H54 (cell line): ENCODE measurements around the gene ARHGAP21.
A peak's percentile ranks its signal among the peaks of the same experiment; 100 is the strongest.
"Not testable (repeated sequence)": the region's sequence is repeated elsewhere in the genome, so short reads cannot be mapped to it uniquely, and the experiment has no call there.

Experiments used
- DNase-seq: peaks from one replicate; pipeline ENCODE4 v3.0.0; 2011; ENCODE audit warnings: low spot score, mixed read lengths; ENCODE audit not compliant: insufficient read length
- FAIRE-seq: peaks from 3 replicates; lab custom pipeline; 2011; peaks lifted over from hg19 to GRCh38; lab: Jason Lieb, UNC
- POLR2A ChIP-seq: IDR thresholded peaks from 2 replicates; pipeline ENCODE4 v1.6.1; 2011; ENCODE audit warnings: low read depth, mild to moderate bottlenecking, low read length

Gene ARHGAP21

GRCh38 chr10:24651923-24652322 is 71.8 kb downstream of the ARHGAP21 start:
- FAIRE-seq: no peak
- no peak for TF ChIP-seq POLR2A

GRCh38 chr10:24650669-24651391 is 72.9 kb downstream of the ARHGAP21 start:
- FAIRE-seq (no peak), DNase-seq (no peak)
- TF ChIP-seq POLR2A: no peak

More at GRCh38 chr10:24651923-24652322, 71.8 kb downstream of the ARHGAP21 start:
- DNase-seq: no peak

- no peak for DNase-seq
- no peak for TF ChIP-seq POLR2A
- no peak for FAIRE-seq
Measured at GRCh38 chr10:24645784-24646183, 77.9 kb downstream of the ARHGAP21 start.

- TF ChIP-seq POLR2A: no peak
- DNase-seq: no peak
- FAIRE-seq: peak; percentile 20
Measured at GRCh38 chr10:24645022-24645421, 78.7 kb downstream of the ARHGAP21 start.

- TF ChIP-seq POLR2A: no peak
- FAIRE-seq (peak; percentile 85), DNase-seq (no peak)
Measured at GRCh38 chr10:24643679-24644209, 79.9 kb downstream of the ARHGAP21 start.

GRCh38 chr10:24642921-24643678 is 80.6 kb downstream of the ARHGAP21 start:
- FAIRE-seq (peak; percentile 97), DNase-seq (peak; percentile 39)
- no peak for TF ChIP-seq POLR2A

GRCh38 chr10:24639124-24639523 is 84.6 kb downstream of the ARHGAP21 start:
- FAIRE-seq: no peak
- no peak for DNase-seq
- TF ChIP-seq POLR2A: no peak

GRCh38 chr10:24625778-24626177 is 97.9 kb downstream of the ARHGAP21 start:
- FAIRE-seq: no peak
- DNase-seq: no peak
- TF ChIP-seq POLR2A: no peak

- DNase-seq (no peak), FAIRE-seq (no peak)
- TF ChIP-seq POLR2A: no peak
Measured at GRCh38 chr10:24623383-24623782, 100.3 kb downstream of the ARHGAP21 start.

GRCh38 chr10:24622781-24623301 is 100.8 kb downstream of the ARHGAP21 start:
- no peak for DNase-seq
- TF ChIP-seq POLR2A: no peak
- peak; percentile 43 for FAIRE-seq

- not testable (repeated sequence) for DNase-seq, FAIRE-seq
Measured at GRCh38 chr10:24621035-24621795, 102.5 kb downstream of the ARHGAP21 start.

GRCh38 chr10:24619994-24620310 is 103.7 kb downstream of the ARHGAP21 start:
- DNase-seq, FAIRE-seq: not testable (repeated sequence)

- not testable (repeated sequence) for DNase-seq
- FAIRE-seq: peak; percentile 87
Measured at GRCh38 chr10:24619291-24619993, 104.2 kb downstream of the ARHGAP21 start.
